ENCODE data around the gene MUC20.

The MUC20 gene

GRCh38 chr3:195755791-195756676 is 35.3 kb downstream of the MUC20 start:
- DNase-seq (ENCODE audit: low read depth) = no peak

- no peak for DNase-seq (ENCODE audit: low read depth)
Observed at GRCh38 chr3:195757438-195757770, 36.6 kb downstream of the MUC20 start.

- no peak for DNase-seq (ENCODE audit: low read depth)
Observed at GRCh38 chr3:195757827-195758226, 37.0 kb downstream of the MUC20 start.

- no peak for DNase-seq (ENCODE audit: low read depth)
Observed at GRCh38 chr3:195758721-195759353, 38.1 kb downstream of the MUC20 start.

- no peak for DNase-seq (ENCODE audit: low read depth)
Observed at GRCh38 chr3:195760345-195761122, 39.8 kb downstream of the MUC20 start.

GRCh38 chr3:195761123-195761566 is 40.4 kb downstream of the MUC20 start:
- no peak for DNase-seq (ENCODE audit: low read depth)

- DNase-seq (ENCODE audit: low read depth) = no peak
Observed at GRCh38 chr3:195761567-195762248, 40.9 kb downstream of the MUC20 start.

GRCh38 chr3:195762249-195762585 is 41.4 kb downstream of the MUC20 start:
- no peak for DNase-seq (ENCODE audit: low read depth)

GRCh38 chr3:195762611-195763010 is 41.8 kb downstream of the MUC20 start:
- DNase-seq (ENCODE audit: low read depth) = no peak

- DNase-seq (ENCODE audit: low read depth) = no peak
Observed at GRCh38 chr3:195763076-195763830, 42.5 kb downstream of the MUC20 start.

GRCh38 chr3:195763843-195764825 is 43.4 kb downstream of the MUC20 start:
- no peak for DNase-seq (ENCODE audit: low read depth)

GRCh38 chr3:195764961-195765706 is 44.4 kb downstream of the MUC20 start:
- no peak for DNase-seq (ENCODE audit: low read depth)

GRCh38 chr3:195766671-195767070 is 45.9 kb downstream of the MUC20 start:
- no peak for DNase-seq (ENCODE audit: low read depth)

GRCh38 chr3:195767792-195768191 is 47.0 kb downstream of the MUC20 start:
- DNase-seq (ENCODE audit: low read depth) = no peak

- DNase-seq (ENCODE audit: low read depth) = no peak
Observed at GRCh38 chr3:195768414-195768813, 47.6 kb downstream of the MUC20 start.

- DNase-seq (ENCODE audit: low read depth) = no peak
Observed at GRCh38 chr3:195768831-195769303, 48.1 kb downstream of the MUC20 start.

- DNase-seq (ENCODE audit: low read depth) = no peak
Observed at GRCh38 chr3:195769551-195769950, 48.8 kb downstream of the MUC20 start.

GRCh38 chr3:195770081-195770840 is 49.5 kb downstream of the MUC20 start:
- no peak for DNase-seq (ENCODE audit: low read depth)
